ENCODE data around the gene GUCY2D.
A peak's percentile ranks its signal among the peaks of the same experiment; 100 is the strongest.
"Not testable (repeated sequence)": the region's sequence is repeated elsewhere in the genome, so short reads cannot be mapped to it uniquely, and the experiment has no call there.

Gene GUCY2D

DNA sequence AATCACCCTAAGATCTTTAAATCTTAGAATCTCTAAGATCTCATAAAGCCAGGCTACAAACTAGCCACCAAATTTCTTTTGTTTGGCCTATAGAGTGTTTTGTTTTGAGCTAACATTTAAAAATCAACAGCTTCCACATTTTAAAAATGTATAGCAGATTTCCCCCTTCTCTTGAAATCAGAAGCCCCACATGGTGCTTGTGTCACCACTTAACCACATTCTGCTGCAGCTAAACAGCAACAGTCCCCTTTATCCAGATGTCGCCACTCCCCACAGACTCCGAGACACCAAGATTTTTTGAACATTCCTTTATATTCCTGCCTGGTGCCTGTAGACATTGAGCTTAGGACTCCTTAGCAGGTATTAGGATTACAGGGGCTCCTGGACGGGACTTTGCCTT is 16.0 kb downstream of the GUCY2D start:
- Histone ChIP-seq H3K9me3 (ENCODE audit: low read depth, low read length) (no peaks in the 10 kb centered on the region), H3K9ac (ENCODE audit: insufficient read length) (peak overlapping the region; percentile 37), H3K36me3 (ENCODE audit: insufficient read depth, low read length) (no peaks in the 10 kb centered on the region), H3K27ac (peak overlapping the region; percentile 72; the same call in 1 of the 2 replicates), H3K4me3 (no peak overlapping the region)
- DNase-seq (ENCODE audit: low read depth, low spot score), result no peak
- TF ChIP-seq EZH2 (IDR thresholded peaks at IDR 0.05) (no peak), FOXP2 (optimal IDR thresholded peaks at IDR 0.05; ENCODE audit: control extremely low read depth, extremely low read length, insufficient read depth) (no peak), POLR2AphosphoS5 (IDR thresholded peaks at IDR 0.05; ENCODE audit: borderline replicate concordance, low read depth, low read length) (no peak)

DNA sequence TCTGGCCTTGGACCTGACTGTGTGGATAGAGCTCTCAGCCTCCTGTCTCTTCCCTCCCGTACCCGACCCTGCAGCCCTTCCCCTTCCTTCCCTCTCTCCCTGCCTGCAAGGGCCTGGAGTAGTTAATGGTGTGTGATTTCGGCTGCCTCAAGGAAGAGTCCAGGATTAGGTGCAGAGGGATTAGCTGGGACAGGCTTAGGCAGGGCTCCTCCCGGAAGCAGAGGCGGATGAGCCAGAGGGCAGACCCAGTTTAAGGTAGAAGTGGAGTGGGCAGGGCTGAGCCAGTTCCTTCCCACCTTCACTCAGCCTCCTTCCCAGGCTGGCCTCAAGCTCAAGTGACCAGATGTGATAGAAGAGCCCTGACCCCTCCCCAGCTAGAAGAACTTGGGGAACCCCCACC is 16.8 kb downstream of the GUCY2D start:
- no peak overlapping the region for H3K27ac ChIP-seq
- no peak for TF ChIP-seq EZH2 (IDR thresholded peaks at IDR 0.05)
- TF ChIP-seq POLR2AphosphoS5 (IDR thresholded peaks at IDR 0.05; ENCODE audit: borderline replicate concordance, low read depth, low read length), result no peak
- no peak for TF ChIP-seq FOXP2 (optimal IDR thresholded peaks at IDR 0.05; ENCODE audit: control extremely low read depth, extremely low read length, insufficient read depth)

GRCh38 chr17:8019665-8020650 is 17.5 kb downstream of the GUCY2D start:
- H3K9me3 ChIP-seq (ENCODE audit: low read depth, low read length), result no peaks in the 10 kb centered on the region
- no peak overlapping the region for H3K27ac ChIP-seq
- no peak overlapping the region for H3K4me3 ChIP-seq
- TF ChIP-seq FOXP2 (optimal IDR thresholded peaks at IDR 0.05; ENCODE audit: control extremely low read depth, extremely low read length, insufficient read depth) (no peak), POLR2AphosphoS5 (IDR thresholded peaks at IDR 0.05; ENCODE audit: borderline replicate concordance, low read depth, low read length) (no peak), EZH2 (IDR thresholded peaks at IDR 0.05) (no peak)
- H3K36me3 ChIP-seq (ENCODE audit: insufficient read depth, low read length), result no peaks in the 10 kb centered on the region
- H3K9ac ChIP-seq (ENCODE audit: insufficient read length), result no peak overlapping the region
- DNase-seq (ENCODE audit: low read depth, low spot score), result no peak

More for the DNA sequence above, 16.8 kb downstream of the GUCY2D start:
- Histone ChIP-seq H3K4me3 (no peak overlapping the region), H3K36me3 (ENCODE audit: insufficient read depth, low read length) (no peaks in the 10 kb centered on the region), H3K9ac (ENCODE audit: insufficient read length) (no peak overlapping the region), H3K9me3 (ENCODE audit: low read depth, low read length) (no peaks in the 10 kb centered on the region)
- no peak for DNase-seq (ENCODE audit: low read depth, low spot score)

DNA sequence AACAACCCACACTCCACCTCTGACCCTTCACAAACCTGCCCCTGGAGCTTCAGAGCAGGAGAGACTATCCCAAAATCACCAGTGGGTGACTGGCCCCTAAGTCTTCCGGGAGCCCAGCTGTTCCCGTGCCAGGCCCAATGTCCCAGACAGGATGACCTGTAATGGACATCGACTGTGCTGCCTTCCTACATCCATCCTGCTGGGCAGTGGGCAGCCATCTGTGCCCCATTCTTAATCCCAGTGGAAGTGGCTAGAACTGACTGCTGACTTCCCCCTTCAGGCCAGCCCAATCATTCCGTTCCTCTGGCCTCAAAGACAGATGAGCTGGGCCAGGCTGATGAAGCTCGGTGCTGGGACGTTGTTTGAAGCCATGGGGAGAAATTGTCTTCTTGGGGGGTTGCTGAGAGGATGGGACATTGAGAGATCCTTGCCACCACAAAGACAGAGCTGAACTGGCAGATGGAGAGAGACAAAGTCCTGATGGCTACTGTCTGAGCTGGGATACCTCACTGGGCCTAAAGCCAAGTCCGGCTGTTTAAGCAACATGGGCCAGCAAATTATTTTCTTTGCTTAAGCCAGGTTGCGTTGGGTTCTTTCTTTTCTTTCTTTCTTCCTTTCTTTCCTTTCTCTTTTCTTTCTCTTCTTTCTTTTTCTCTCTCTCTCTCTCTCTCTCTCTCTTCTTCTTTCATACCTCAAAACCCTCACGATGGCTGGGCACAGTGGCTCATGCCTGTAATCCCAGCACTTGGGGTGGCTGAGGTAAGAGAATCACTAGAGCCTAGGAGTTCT is 18.6 kb downstream of the GUCY2D start:
- no peak for DNase-seq (ENCODE audit: low read depth, low spot score)
- no peak overlapping the region for H3K27ac ChIP-seq
- no peaks in the 10 kb centered on the region for H3K36me3 ChIP-seq (ENCODE audit: insufficient read depth, low read length)
- H3K9me3 ChIP-seq (ENCODE audit: low read depth, low read length), result no peaks in the 10 kb centered on the region
- no peak for TF ChIP-seq EZH2 (IDR thresholded peaks at IDR 0.05)
- no peak for TF ChIP-seq POLR2AphosphoS5 (IDR thresholded peaks at IDR 0.05; ENCODE audit: borderline replicate concordance, low read depth, low read length)
- TF ChIP-seq FOXP2 (optimal IDR thresholded peaks at IDR 0.05; ENCODE audit: control extremely low read depth, extremely low read length, insufficient read depth), result no peak
- H3K4me3 ChIP-seq, result no peak overlapping the region
- H3K9ac ChIP-seq (ENCODE audit: insufficient read length), result no peak overlapping the region

DNA sequence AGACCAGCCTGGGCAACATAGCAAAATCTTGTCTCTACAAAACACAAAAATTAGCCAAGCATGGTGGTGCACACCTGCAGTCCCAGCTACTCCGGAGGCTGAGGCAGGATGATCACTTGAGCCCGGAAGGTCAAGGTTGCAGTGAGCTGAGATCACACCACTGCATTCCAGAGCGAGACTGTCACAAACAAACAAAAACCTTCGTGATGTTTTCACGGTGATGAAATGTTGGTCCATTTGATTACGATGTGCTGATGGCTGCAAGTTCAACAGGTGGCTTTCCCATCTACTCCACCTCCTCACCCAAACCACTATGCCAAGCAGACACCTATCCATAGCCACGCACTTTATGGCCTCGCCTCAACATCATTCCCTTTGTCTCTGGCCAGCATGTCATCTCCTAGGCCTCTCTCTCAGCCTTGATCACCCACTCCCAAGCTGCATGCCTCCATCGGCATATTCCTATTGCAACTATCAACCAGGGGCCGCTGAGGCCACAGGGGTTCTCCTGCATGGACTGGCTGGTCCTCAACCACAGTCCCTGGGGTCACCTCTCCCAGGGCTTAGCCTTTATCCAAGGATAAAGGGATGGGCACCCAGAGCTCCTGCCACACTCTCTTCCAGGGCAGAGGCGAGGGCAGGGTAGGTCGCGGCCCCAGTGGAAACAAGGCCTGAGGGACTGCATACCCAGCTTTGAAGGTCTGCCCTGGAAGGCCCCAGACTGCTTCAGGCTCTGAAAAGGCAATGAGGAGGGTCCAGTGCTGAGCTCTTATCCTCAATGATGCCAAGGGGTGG is 19.3 kb downstream of the GUCY2D start:
- Histone ChIP-seq H3K9ac (ENCODE audit: insufficient read length) (no peak overlapping the region), H3K4me3 (no peak overlapping the region), H3K27ac (no peak overlapping the region), H3K9me3 (ENCODE audit: low read depth, low read length) (no peaks in the 10 kb centered on the region), H3K36me3 (ENCODE audit: insufficient read depth, low read length) (no peaks in the 10 kb centered on the region)
- TF ChIP-seq EZH2 (IDR thresholded peaks at IDR 0.05), result no peak
- TF ChIP-seq POLR2AphosphoS5 (IDR thresholded peaks at IDR 0.05; ENCODE audit: borderline replicate concordance, low read depth, low read length), result no peak
- TF ChIP-seq FOXP2 (optimal IDR thresholded peaks at IDR 0.05; ENCODE audit: control extremely low read depth, extremely low read length, insufficient read depth), result no peak
- DNase-seq (ENCODE audit: low read depth, low spot score), result no peak

- Histone ChIP-seq H3K9ac (ENCODE audit: insufficient read length) (no peak overlapping the region), H3K27ac (no peak overlapping the region), H3K36me3 (ENCODE audit: insufficient read depth, low read length) (no peaks in the 10 kb centered on the region), H3K4me3 (no peak overlapping the region), H3K9me3 (ENCODE audit: low read depth, low read length) (no peaks in the 10 kb centered on the region)
- no peak for DNase-seq (ENCODE audit: low read depth, low spot score)
- TF ChIP-seq FOXP2 (optimal IDR thresholded peaks at IDR 0.05; ENCODE audit: control extremely low read depth, extremely low read length, insufficient read depth) (no peak), EZH2 (IDR thresholded peaks at IDR 0.05) (no peak)
Observed at GRCh38 chr17:8022360-8023003, 20.1 kb downstream of the GUCY2D start.

DNA sequence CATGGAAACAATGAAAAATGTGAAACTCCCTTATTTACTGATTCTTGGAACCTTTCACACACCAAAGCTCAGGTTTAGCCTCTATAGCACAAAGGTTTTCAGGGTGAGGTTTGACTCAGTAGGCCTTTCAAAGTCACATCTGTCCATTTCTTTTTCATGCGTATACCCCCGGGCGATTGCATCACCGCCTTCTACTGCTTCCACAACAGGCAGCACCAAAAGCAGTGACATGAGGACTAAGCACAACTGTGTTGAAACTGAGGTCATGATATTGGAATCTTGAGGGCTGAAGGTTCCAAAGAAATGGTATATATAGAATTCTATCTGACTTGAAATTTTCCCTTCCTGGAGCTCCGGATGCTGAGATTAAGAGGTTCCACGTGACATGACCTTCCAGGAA is 21.7 kb downstream of the GUCY2D start:
- not testable (repeated sequence) for H3K9ac ChIP-seq (ENCODE audit: insufficient read length); H3K4me3 ChIP-seq; H3K9me3 ChIP-seq (ENCODE audit: low read depth, low read length); H3K36me3 ChIP-seq (ENCODE audit: insufficient read depth, low read length); DNase-seq (ENCODE audit: low read depth, low spot score); H3K27ac ChIP-seq

Measured in SK-N-MC (cell line).